Activated naive CD4-positive, alpha-beta T cell treated with anti-CD3 and anti-CD28 coated beads, Interleukin-2, amount 50 U/mL, for 16 hours (primary cell): ENCODE results near the gene RNF224.
A peak's percentile ranks its signal among the peaks of the same experiment; 100 is the strongest.

ENCODE experiments used
- DNase-seq: peaks from one replicate; pipeline ENCODE4 v3.0.0-alpha.2; 2020

The RNF224 gene

GRCh38 chr9:137192859-137193258, 34.4 kb upstream of the RNF224 start:
- DNase-seq = no peak

DNA sequence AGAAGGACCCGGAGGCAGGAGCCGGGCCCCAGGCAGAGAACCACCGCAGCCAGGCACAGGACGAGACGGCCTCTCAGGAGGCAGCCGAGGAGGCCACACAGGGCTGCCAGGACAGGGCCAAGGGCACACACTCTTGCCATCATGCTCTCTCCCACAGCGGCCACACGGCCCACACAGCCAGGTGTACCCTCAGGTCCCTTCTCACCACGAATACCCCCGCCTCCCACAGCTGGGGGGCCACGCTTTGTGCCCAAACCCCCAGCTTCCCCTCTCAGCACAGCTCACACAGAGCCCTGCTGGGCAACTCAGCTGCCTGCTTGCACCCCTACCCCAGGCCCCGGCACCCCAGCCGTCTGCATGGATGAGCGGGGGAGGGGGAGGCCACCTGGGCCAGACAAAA, 33.5 kb upstream of the RNF224 start:
- DNase-seq = no peak

DNA sequence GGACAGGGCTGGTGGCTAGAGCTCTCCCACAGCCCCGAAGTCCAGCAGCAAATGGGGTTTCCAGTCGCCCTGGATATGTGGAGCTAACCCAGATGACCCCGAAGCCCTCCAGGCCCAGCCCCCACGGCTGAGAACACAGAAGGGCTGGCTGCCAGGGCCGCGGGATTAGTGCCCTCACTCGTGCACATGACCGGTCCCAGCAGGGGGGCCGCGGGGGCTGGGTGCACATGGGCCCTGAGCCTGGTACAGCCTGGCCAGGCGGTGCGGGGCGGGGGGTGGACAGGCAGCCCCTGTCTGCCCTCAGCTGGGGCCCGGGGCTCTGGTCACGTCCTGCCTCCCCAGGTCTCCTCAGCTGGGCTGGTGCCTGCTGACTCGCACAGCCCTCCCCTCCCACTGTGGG, 32.9 kb upstream of the RNF224 start:
- DNase-seq = no peak

GRCh38 chr9:137194909-137195308, 32.4 kb upstream of the RNF224 start:
- DNase-seq = no peak

- no peak for DNase-seq
Measured at GRCh38 chr9:137195525-137196220, 31.6 kb upstream of the RNF224 start.

- DNase-seq = no peak
Measured at GRCh38 chr9:137198051-137198901, 29.0 kb upstream of the RNF224 start.

GRCh38 chr9:137198902-137199283, 28.4 kb upstream of the RNF224 start:
- DNase-seq = no peak

DNA sequence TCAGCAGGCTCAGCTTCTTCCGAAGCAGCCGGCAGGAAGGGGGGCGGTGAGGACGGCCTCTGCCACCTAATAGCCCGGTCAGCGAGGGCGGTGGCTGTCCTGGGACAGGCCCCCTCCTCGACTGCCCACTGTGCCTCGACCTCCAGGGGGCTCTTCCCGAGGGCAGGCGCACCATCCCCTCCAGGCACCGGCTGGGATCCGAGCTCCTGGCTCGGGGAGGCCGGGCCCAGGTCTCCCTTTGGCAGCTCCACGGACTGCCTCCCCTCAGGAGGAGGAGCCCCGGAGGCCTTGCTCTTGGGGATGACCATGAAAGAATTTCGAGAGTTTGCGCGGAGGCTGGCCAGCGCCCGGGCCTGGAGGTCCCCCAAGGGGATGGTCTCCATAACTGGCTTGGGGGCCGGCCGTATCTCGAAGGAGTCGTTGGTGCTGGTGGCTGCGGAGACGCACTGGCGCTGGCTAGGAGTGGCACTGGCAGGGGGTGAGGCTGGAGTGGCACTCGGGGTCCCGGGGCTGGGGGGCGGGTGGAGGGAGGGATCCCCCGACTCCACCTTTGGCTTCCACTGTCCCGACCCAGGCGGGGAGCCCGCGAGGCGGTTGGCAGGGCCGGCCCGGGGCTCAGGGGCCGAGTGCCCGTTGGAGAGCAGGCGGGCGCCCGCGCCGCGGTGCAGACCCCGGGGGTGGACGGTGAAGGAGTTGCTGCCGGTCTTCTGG, 27.7 kb upstream of the RNF224 start:
- DNase-seq = no peak

- DNase-seq = peak; percentile 99
Measured at GRCh38 chr9:137200311-137201204, 26.7 kb upstream of the RNF224 start, which contains the start of gene TPRN. Gene TPRN (minus strand): TSS chr9:137200741. CDS start chr9:137200711, 30 bp downstream.

GRCh38 chr9:137201205-137201868, 26.0 kb upstream of the RNF224 start:
- DNase-seq = no peak

- no peak for DNase-seq
Measured at GRCh38 chr9:137202966-137203365, 24.3 kb upstream of the RNF224 start.

DNA sequence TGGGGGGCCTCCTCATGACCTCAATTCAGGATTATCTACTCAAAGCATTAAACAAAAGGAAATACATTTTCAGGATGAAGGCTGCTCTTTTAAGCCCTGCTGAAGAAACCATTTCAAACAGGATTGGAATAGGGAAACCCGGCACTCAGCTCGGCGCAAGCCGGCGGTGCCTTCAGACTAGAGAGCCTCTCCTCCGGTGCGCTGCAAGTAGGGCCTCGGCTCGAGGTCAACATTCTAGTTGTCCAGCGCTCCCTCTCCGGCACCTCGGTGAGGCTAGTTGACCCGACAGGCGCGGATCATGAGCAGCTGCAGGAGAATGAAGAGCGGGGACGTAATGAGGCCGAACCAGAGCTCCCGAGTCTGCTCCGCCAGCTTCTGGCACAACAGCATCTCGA, 22.6 kb upstream of the RNF224 start:
- DNase-seq = no peak

DNA sequence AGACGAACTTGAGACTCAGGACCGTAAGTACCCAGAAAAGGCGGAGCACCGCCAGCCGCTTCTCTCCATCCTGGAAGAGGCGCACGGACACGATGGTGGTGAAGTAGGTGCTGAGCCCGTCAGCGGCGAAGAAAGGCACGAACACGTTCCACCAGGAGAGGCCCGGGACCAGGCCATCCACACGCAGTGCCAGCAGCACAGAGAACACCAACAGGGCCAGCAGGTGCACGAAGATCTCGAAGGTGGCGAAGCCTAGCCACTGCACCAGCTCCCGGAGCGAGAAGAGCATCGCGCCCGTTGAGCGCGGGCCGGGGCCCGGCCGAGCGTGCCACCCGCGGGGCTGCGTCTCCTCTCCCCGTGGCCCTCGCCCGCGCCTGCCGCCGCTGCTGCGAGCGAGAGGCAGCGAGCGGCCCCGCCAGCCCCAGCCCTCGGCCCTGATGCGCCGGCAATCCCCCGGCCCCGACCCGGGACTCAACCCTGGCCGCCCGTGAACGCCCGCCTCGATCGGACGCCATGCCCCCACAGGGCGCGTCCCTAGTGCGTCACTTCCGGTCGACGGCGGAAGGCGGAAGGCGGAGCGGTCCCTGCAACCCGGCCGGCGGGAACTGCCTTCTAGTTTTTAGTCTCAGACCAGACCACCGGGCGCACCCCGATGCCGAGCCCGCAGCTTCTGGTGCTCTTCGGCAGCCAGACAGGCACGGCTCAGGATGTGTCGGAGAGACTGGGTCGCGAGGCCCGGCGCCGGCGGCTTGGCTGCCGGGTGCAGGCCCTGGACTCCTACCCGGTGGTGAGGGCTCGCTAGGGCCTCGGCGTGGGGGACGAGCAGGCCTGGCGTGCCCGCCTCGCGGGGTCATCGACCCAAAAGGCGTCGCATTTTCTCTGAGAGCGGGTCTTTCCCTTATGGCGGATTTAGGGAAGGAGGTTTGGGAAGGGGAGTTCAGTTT, 21.9 kb upstream of the RNF224 start, which contains the start of the genes NDOR1 and TMEM203:
NDOR1 (plus strand) TSS at position 575 of the 944 bp plus-strand sequence; CDS start at position 653, 78 bp downstream.
TMEM203 (minus strand) TSS at position 523 of the 944 bp plus-strand sequence; CDS start at position 289, 234 bp downstream.
- DNase-seq = peak; percentile 95

GRCh38 chr9:137206602-137207001, 20.7 kb upstream of the RNF224 start:
- no peak for DNase-seq

- DNase-seq = no peak
Measured at GRCh38 chr9:137211532-137211931, 15.8 kb upstream of the RNF224 start.

DNA sequence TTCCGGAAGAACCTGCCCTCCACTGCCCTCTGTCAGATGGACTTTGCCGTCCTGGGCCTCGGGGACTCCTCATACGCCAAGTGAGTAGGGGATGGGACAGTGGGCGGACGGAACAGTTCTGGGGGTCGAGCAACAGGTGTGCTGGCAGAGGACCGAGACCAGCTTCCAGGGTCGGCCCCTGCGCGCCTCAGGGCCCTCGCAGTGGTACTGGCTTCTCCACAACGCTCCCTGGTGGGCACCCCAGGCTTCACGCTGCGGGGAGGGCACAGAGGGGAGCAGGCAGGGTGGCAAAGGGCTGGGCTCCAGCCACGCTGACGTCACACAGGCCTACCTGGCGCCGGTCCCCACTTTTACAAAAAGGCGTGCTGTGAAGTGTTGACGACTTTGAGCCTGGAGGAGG, 14.8 kb upstream of the RNF224 start:
- no peak for DNase-seq

DNA sequence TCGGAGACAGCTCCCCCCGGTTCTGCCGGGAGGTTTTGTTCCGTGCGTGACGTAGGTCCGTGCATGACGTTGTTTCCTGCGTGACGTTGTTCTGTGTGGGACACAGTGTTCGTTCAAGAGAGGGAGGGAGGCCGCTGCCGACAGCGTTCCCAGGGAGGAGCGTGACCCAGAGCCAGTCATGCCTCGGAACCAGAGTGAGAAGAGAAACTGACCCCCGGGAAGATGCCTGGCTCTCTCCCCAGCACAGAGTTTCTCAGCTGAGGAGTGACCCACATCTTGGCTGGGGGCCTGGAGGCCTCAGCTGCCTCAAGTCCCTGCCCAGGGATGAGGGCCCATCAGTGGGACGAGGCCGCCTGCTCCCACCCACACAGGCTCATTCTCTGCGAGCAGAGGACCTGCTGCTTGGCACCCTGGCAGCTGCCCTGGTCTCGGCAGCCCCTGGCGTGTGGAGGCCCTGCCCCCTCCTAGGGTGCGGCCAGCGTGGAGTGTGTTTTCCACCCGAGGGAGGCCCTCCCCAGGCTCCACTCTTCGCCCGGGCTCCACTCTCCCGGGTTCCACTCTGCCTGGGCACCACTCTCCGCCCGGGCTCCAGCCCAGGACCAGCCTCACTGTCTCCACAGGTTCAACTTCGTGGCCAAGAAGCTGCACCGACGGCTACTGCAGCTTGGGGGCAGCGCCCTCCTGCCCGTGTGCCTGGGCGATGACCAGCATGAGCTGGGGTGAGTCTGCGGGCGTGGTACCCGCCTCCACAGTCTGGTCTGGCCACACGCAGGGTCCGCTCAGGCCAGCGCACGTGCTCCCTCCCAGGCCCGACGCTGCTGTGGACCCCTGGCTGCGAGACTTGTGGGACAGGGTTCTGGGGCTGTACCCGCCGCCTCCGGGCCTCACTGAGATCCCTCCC, 13.9 kb upstream of the RNF224 start:
- DNase-seq = no peak

DNA sequence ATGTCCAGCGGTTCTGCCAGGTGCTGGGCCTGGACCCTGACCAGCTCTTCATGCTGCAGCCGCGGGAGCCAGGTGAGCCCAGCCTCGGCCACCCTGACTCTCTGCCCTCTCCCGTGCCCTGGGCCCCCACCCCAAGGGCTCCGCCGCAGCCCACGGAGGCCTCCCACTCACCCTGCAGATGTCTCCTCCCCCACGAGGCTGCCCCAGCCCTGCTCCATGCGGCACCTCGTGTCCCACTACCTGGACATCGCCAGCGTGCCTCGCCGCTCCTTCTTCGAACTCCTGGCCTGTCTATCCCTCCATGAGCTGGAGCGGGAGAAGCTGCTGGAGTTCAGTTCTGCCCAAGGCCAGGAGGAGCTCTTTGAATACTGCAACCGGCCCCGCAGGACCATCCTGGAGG, 12.7 kb upstream of the RNF224 start:
- DNase-seq = no peak
